Measurements from ENCODE around the gene TRAF2.
A peak's percentile ranks its signal among the peaks of the same experiment; 100 is the strongest.

The TRAF2 gene

DNA sequence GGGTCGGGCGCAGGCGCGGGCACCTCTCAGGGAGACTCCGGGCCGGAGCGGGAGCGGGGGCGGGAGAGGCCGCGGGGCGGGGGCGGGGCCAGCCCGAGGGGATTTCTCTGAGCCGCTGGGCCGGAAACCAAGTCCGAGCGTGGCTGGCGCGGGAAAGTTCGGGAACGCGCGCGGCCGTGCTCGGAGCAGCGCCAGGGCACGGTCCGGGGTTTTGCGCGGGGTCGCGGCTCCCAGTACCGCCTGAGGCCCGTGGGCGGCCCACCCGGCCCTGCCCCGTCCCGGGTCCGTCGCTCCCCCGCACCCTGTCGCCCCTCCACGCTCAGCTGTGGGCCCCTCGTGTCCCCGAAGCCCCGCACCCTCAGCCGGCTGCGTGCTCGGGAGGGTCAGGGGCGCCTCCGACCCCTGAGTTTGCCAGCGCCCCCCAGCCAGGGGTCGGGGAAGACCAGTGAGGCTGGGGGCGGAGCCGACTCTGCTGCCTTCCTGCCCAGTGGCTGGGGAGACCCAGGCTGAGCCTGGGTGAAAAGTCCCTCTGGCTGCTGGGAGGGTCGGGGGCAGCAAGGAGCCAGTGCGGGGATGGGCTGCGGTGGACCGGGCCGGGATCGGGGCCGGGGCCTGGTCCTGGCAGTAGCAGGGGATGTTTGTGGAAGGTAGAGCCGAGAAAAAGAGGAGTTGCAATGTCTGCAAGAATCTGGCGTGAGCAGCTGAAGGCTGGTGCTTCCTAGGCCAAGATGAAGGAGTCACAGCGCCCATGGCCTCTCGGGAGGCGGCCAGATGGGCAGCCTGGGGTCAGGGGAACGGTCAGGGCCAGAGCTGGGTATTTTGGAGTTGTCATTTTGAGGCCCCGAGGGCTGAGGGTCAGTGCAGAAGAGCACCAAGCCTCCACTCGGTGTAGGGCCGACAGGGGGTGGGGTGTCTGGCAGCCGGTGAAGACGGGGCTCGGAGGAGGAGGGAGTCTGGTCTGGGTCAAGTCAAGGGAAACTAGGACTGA, 588 bp downstream of the TRAF2 start:
- FAIRE-seq: peak; percentile 54
- no peak for TF ChIP-seq POLR2A (IDR thresholded peaks at IDR 0.05; ENCODE audit: low read depth, low read length)
- DNase-seq (ENCODE audit: insufficient read length, low spot score): peak; percentile 81

DNA sequence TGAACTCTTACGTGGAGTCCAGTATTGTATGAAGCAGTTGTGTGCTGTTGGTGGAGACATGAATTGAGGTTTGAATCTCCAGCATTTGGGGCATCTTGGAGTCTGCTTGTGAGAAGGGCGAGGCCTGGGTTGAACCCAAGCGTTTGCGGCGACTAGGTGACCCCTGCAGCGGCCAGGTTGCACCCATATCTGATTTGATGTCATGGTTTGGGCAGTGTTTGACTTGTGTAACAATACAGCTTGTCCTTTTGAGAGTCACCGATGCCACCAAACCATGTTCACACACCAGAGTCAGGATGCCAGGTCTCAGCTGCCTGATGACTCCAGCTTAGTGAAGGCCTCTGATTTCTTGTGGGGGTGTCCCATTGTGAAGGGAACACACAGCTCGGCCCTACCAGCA, 2.1 kb downstream of the TRAF2 start:
- FAIRE-seq (no peak), DNase-seq (ENCODE audit: insufficient read length, low spot score) (no peak)
- no peak for TF ChIP-seq POU2F2 (IDR thresholded peaks at IDR 0.05; ENCODE audit: low read depth, low read length)
- no peak for TF ChIP-seq POLR2A (IDR thresholded peaks at IDR 0.05; ENCODE audit: low read depth, low read length)
- TF ChIP-seq TAF1 (IDR thresholded peaks at IDR 0.05; ENCODE audit: low read depth, low read length): no peak
- TF ChIP-seq POLR2AphosphoS5 (IDR thresholded peaks at IDR 0.05; ENCODE audit: low read depth, low read length): no peak
- no peak for TF ChIP-seq SPI1 (IDR thresholded peaks at IDR 0.05; ENCODE audit: low read depth, low read length)
- no peak for TF ChIP-seq PAX5 (IDR thresholded peaks at IDR 0.05; ENCODE audit: insufficient read depth, low read length, severe bottlenecking)

DNA sequence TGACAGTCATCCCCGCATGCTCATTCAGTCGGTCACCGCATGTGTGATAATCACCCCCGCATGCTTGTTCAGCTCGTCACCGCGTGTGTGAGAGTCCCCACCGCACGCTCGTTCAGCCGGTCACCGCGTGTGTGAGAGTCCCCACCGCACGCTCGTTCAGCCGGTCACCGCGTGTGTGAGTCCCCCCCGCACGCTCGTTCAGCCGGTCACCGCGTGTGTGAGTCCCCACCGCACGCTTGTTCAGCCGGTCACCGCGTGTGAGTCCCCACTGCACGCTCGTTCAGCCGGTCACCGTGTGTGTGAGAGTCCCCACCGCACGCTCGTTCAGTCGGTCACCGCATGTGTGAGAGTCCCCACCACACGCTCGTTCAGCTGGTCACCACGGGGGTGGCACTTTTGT, 3.5 kb downstream of the TRAF2 start:
- TF ChIP-seq POU2F2 (IDR thresholded peaks at IDR 0.05; ENCODE audit: low read depth, low read length) (no peak), PAX5 (IDR thresholded peaks at IDR 0.05; ENCODE audit: insufficient read depth, low read length, severe bottlenecking) (no peak), SPI1 (IDR thresholded peaks at IDR 0.05; ENCODE audit: low read depth, low read length) (no peak), POLR2A (IDR thresholded peaks at IDR 0.05; ENCODE audit: low read depth, low read length) (no peak), TAF1 (IDR thresholded peaks at IDR 0.05; ENCODE audit: low read depth, low read length) (no peak), POLR2AphosphoS5 (IDR thresholded peaks at IDR 0.05; ENCODE audit: low read depth, low read length) (no peak)
- no peak for DNase-seq (ENCODE audit: insufficient read length, low spot score)
- no peak for FAIRE-seq

DNA sequence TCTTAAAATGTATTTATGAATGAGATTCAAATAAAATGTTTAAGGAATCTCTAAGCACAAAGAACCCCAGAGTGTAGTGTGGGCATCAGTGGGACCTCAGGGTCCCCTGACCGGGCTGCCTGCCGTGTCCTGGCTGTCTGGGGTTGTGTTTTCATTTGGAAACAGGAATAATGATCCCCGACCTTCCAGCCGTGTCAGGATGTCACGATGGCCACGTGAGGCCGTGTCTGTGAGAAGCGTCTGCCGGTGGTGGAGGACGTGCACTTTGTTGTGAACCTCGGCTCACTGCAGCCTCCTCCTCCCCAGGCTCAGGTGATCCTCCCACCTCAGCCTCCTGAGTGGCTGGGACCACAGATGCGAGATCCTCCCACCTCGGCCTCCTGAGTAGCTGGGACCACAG, 4.3 kb downstream of the TRAF2 start:
- TF ChIP-seq POLR2AphosphoS5 (IDR thresholded peaks at IDR 0.05; ENCODE audit: low read depth, low read length) (no peak), PAX5 (IDR thresholded peaks at IDR 0.05; ENCODE audit: insufficient read depth, low read length, severe bottlenecking) (no peak), TAF1 (IDR thresholded peaks at IDR 0.05; ENCODE audit: low read depth, low read length) (no peak), POLR2A (IDR thresholded peaks at IDR 0.05; ENCODE audit: low read depth, low read length) (no peak), POU2F2 (IDR thresholded peaks at IDR 0.05; ENCODE audit: low read depth, low read length) (no peak), SPI1 (IDR thresholded peaks at IDR 0.05; ENCODE audit: low read depth, low read length) (no peak)
- DNase-seq (ENCODE audit: insufficient read length, low spot score): no peak
- FAIRE-seq: no peak

DNA sequence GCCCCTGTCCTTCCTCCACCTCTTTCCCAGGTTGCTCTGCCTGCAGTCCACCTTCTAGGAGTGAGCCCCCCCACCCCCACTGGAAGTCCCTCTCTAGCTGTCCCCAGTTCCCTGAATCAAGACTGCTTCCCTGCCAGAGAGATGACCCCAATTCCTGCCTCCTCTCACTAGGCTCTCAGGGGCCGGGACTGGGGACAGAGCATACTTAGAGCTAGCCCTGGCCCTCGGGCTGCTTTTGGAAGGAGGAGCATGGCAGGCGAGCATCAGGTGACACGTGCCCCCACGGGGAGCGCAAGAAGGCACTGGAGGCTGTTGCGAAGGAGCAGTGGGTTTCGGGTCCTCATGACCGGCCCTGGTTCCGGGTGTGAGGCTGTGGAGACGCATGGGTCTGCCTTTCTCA, 9.7 kb downstream of the TRAF2 start:
- DNase-seq (ENCODE audit: insufficient read length, low spot score) (no peak), FAIRE-seq (no peak)
- no peak for TF ChIP-seq TAF1 (IDR thresholded peaks at IDR 0.05; ENCODE audit: low read depth, low read length)
- TF ChIP-seq POLR2AphosphoS5 (IDR thresholded peaks at IDR 0.05; ENCODE audit: low read depth, low read length): no peak
- TF ChIP-seq POU2F2 (IDR thresholded peaks at IDR 0.05; ENCODE audit: low read depth, low read length): no peak
- no peak for TF ChIP-seq POLR2A (IDR thresholded peaks at IDR 0.05; ENCODE audit: low read depth, low read length)
- TF ChIP-seq PAX5 (IDR thresholded peaks at IDR 0.05; ENCODE audit: insufficient read depth, low read length, severe bottlenecking): no peak
- TF ChIP-seq SPI1 (IDR thresholded peaks at IDR 0.05; ENCODE audit: low read depth, low read length): no peak

DNA sequence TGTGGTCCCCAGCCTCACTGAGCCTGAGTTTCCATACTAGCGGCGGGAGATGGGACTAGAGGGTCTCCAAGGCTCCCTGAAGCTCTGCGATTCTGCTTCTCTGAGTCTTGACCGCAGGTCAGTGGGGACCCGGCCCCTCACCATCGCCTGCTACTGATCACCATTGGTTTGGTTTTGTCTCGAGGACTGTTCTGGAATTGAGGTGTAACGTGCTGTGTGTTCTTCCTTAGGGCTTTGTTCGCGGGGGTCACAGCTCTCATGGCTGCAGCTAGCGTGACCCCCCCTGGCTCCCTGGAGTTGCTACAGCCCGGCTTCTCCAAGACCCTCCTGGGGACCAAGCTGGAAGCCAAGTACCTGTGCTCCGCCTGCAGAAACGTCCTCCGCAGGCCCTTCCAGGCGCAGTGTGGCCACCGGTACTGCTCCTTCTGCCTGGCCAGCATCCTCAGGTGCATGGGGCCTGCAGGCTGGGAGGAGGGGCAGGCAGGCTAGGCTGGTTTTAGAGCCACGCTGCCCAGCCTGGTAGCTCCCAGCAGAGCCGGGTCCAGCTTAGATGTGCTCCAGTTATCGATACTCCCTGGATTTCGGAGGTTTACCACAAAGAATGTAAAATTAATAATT, 12.3 kb downstream of the TRAF2 start:
- DNase-seq (ENCODE audit: insufficient read length, low spot score): no peak
- FAIRE-seq: no peak
- TF ChIP-seq POLR2A (IDR thresholded peaks at IDR 0.05; ENCODE audit: low read depth, low read length) (no peak), TAF1 (IDR thresholded peaks at IDR 0.05; ENCODE audit: low read depth, low read length) (no peak), POU2F2 (IDR thresholded peaks at IDR 0.05; ENCODE audit: low read depth, low read length) (no peak), POLR2AphosphoS5 (IDR thresholded peaks at IDR 0.05; ENCODE audit: low read depth, low read length) (no peak), SPI1 (IDR thresholded peaks at IDR 0.05; ENCODE audit: low read depth, low read length) (no peak), PAX5 (IDR thresholded peaks at IDR 0.05; ENCODE audit: insufficient read depth, low read length, severe bottlenecking) (no peak)

DNA sequence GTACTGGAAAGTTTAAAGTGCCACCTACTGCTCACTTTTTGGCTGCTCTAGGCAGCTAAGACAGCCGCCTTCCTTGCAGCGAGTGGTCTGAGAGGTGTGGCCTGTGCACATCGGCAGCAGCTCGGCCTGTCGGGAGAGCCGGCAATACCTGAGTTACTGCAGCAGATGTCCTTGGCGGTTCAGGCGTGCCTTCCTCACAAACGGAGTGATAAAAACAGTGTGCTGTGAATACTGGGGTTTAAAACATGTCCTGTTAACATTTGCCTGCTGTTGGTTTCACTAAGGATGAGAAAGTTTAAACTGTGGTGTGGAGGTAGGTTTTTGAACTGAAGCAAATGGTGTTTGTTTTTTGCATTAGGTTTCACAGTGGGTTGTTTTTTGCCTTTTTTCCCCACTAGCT, 12.9 kb downstream of the TRAF2 start:
- FAIRE-seq (peak; percentile 94), DNase-seq (ENCODE audit: insufficient read length, low spot score) (peak; percentile 71)
- TF ChIP-seq PAX5 (IDR thresholded peaks at IDR 0.05; ENCODE audit: insufficient read depth, low read length, severe bottlenecking): no peak
- no peak for TF ChIP-seq TAF1 (IDR thresholded peaks at IDR 0.05; ENCODE audit: low read depth, low read length)
- no peak for TF ChIP-seq POU2F2 (IDR thresholded peaks at IDR 0.05; ENCODE audit: low read depth, low read length)
- no peak for TF ChIP-seq POLR2A (IDR thresholded peaks at IDR 0.05; ENCODE audit: low read depth, low read length)
- no peak for TF ChIP-seq SPI1 (IDR thresholded peaks at IDR 0.05; ENCODE audit: low read depth, low read length)
- no peak for TF ChIP-seq POLR2AphosphoS5 (IDR thresholded peaks at IDR 0.05; ENCODE audit: low read depth, low read length)

DNA sequence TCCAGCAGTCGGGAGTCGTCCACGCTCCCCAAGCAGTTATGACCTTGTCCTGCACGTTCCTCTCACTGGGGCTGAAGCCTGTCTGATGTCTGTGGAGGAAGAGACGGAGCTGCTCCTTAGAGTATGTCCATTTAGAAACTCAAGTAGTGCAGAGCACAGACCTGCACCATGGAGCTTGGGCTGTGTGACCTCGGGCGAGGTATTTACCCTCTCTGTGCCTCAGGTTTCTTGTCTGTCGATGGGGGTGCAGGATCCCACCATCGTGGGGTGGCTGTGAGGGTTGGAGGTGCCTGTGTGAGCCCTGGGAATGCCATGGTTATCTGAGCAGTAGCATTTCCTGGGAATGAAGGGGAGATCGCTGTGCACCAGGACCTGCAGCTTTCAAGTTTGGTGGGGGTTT, 14.2 kb downstream of the TRAF2 start:
- no peak for TF ChIP-seq PAX5 (IDR thresholded peaks at IDR 0.05; ENCODE audit: insufficient read depth, low read length, severe bottlenecking)
- DNase-seq (ENCODE audit: insufficient read length, low spot score) (no peak), FAIRE-seq (no peak)

DNA sequence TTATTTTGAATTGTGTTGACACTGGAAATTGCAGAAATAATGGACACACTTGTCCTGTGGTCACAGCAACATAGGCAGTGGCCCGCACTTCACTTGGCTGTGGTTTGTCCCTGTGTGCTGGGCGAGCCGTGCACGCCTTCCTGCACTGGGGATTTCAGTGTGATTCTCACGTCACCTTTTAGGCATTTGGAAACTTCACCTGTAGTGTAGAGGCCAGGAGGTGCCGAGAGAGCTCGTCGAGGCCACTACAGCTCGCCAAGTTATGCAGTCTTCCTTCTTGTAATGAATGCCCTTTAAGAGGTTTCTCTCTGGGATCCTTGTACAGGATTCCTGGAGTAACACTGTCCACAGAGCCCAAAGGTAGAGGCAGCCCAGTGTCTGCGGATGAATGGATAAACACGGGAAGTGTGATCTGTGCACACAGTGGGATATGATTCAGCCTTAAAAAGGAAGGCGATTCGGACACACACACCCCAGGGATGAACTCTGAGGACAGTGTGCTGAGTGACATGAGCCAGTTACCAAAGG, 14.7 kb downstream of the TRAF2 start:
- TF ChIP-seq POLR2A (IDR thresholded peaks at IDR 0.05; ENCODE audit: low read depth, low read length) (no peak), PAX5 (IDR thresholded peaks at IDR 0.05; ENCODE audit: insufficient read depth, low read length, severe bottlenecking) (no peak), SPI1 (IDR thresholded peaks at IDR 0.05; ENCODE audit: low read depth, low read length) (no peak), POLR2AphosphoS5 (IDR thresholded peaks at IDR 0.05; ENCODE audit: low read depth, low read length) (no peak), POU2F2 (IDR thresholded peaks at IDR 0.05; ENCODE audit: low read depth, low read length) (no peak), TAF1 (IDR thresholded peaks at IDR 0.05; ENCODE audit: low read depth, low read length) (no peak)
- FAIRE-seq (no peak), DNase-seq (ENCODE audit: insufficient read length, low spot score) (no peak)
